ENCODE measurements around the gene GGA1. TPM values are rescaled to one million over a fixed set of nuclear protein-coding genes. Genes with fewer than 3 reads are reported as not detected.

The GGA1 gene
- total RNA-seq, 2 experiments from 2014 or later = 57.0 to 60.9 TPM

GRCh38 chr22:37635157-37635556 is 26.5 kb downstream of the GGA1 start:
- Histone ChIP-seq H3K27me3 (ENCODE audit: control insufficient read depth in 1 of 2, insufficient read depth in 2 of 2, low read length in 2 of 2) (no peaks in the 10 kb centered on the region), H3K4me3 (ENCODE audit: low read length) (no peak overlapping the region), H3K9me3 (ENCODE audit: control insufficient read depth in 1 of 2, insufficient read depth in 1 of 2, low read length in 2 of 2) (no peaks in the 10 kb centered on the region), H3K4me1 (ENCODE audit: insufficient read depth, low read length) (peaks cover 84% of the 10 kb centered on the region), H3K27ac (ENCODE audit: low read depth in 1 of 2, low read length in 2 of 2) (peak overlapping the region; percentile 65 to 86), H3K36me3 (ENCODE audit: insufficient read depth, low read length) (peaks cover 16% of the 10 kb centered on the region)
- peak overlapping the region; percentile 94 for H3K27ac Mint-ChIP-seq
- H3K36me3 Mint-ChIP-seq (ENCODE audit: low read depth) = peaks cover 15% of the 10 kb centered on the region
- POLR2A ChIA-PET = interaction anchor here (1.4 to 9.2 kb wide), 5 partner anchors 8 to 46 kb away, joined by 3 to 107 read pairs (median 29); partner anchors contain the start of genes GGA1 and LGALS1
- intact Hi-C loops (cut with DNase I, micrococcal nuclease) = no loop called here
- TF ChIP-seq, protein P1, sequence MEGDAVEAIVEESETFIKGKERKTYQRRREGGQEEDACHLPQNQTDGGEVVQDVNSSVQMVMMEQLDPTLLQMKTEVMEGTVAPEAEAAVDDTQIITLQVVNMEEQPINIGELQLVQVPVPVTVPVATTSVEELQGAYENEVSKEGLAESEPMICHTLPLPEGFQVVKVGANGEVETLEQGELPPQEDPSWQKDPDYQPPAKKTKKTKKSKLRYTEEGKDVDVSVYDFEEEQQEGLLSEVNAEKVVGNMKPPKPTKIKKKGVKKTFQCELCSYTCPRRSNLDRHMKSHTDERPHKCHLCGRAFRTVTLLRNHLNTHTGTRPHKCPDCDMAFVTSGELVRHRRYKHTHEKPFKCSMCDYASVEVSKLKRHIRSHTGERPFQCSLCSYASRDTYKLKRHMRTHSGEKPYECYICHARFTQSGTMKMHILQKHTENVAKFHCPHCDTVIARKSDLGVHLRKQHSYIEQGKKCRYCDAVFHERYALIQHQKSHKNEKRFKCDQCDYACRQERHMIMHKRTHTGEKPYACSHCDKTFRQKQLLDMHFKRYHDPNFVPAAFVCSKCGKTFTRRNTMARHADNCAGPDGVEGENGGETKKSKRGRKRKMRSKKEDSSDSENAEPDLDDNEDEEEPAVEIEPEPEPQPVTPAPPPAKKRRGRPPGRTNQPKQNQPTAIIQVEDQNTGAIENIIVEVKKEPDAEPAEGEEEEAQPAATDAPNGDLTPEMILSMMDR (IDR thresholded peaks at IDR 0.05) = no peak
- H3K4me3 Mint-ChIP-seq = no peak overlapping the region
- peaks cover 64% of the 10 kb centered on the region for H3K4me1 Mint-ChIP-seq (ENCODE audit: low read depth)
- CTCF ChIA-PET = interaction anchor here (1.0 to 8.6 kb wide), 5 partner anchors 8 to 46 kb away, joined by 3 to 49 read pairs (median 13); partner anchors contain the start of gene GGA1
- no peak for ATAC-seq (ENCODE audit: poor library complexity)
- no peak for DNase-seq
- H3K9me3 Mint-ChIP-seq = no peaks in the 10 kb centered on the region
- H3K27me3 Mint-ChIP-seq = no peaks in the 10 kb centered on the region

DNA sequence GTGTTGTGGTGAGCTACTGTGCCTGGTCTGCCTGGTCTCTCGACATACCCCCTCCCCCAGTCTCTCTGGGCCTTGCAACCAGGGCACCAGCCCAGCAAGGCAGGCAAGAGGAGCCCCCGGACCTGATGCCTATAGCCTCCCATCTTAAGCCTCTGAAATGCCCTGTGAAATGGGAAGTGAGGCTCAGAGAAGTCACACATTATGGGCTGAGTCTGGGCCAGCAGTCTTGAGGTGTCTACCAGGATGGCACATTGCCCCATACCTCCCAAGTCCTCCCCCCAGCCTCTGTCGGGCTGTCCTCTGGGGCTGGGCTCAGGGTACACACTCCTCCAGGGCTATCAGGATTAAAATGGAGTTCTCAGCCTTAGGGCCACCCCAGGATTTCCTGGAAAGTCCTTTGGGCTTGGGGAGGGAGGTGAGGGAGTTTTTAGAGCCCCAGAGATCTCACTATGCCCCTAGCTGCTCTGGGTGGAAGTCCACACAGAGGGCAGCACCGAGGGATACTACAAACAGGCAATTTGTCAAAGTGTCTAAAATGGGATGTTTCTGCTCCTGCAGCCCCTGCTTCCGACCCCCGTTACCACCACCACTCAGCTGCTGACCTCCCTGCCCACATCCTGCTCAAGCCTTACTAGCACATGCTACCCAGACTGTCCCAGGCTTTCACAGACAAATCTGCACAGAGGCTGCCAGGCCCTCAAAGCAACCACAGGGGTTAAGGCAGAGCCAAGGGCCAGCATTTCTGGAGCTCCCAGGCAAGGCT is 27.7 kb downstream of the GGA1 start:
- ATAC-seq (ENCODE audit: poor library complexity) = no peak
- H3K4me3 ChIP-seq (ENCODE audit: low read length) = no peak overlapping the region
- POLR2A ChIA-PET = interaction anchor here (0.9 to 9.5 kb wide), 9 partner anchors 9 to 70 kb away, joined by 3 to 107 read pairs (median 4); partner anchors contain the start of genes GGA1, LGALS1, NOL12 and PDXP

DNA sequence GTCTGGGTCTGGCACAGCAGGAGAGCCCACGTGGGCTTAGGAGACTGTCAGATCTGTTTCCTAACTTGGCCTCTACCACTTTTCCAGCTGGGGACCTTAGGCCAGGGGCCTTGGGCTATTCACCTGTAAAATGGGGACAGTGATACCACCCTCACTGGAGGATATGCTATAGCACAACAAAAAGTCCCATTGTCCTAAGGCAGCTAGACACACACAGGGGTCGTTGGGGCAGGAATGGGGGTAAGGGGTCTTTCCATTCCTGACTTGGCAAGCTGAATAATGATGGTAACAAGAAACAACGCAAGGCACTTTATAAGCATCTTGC is 28.3 kb downstream of the GGA1 start:
- Mint-ChIP-seq H3K27me3 (no peaks in the 10 kb centered on the region), H3K36me3 (ENCODE audit: low read depth) (peaks cover 23% of the 10 kb centered on the region), H3K4me1 (ENCODE audit: low read depth) (peaks cover 72% of the 10 kb centered on the region), H3K27ac (peak overlapping the region; percentile 94), H3K4me3 (peak overlapping the region; percentile 98), H3K9me3 (no peaks in the 10 kb centered on the region)
- H3K4me1 ChIP-seq (ENCODE audit: insufficient read depth, low read length) = peaks cover 90% of the 10 kb centered on the region
- ChIA-PET POLR2A (interaction anchor here (0.9 to 9.5 kb wide), 9 partner anchors 10 to 70 kb away, joined by 3 to 107 read pairs (median 4); partner anchors contain the start of genes GGA1, LGALS1, NOL12 and PDXP), CTCF (interaction anchor here (0.9 to 2.2 kb wide), 4 partner anchors 8 to 30 kb away, joined by 3 to 7 read pairs (median 4); partner anchors contain the start of gene PDXP)
- H3K27ac ChIP-seq (ENCODE audit: low read depth in 1 of 2, low read length in 2 of 2) = peak overlapping the region; percentile 73 to 77
- H3K9me3 ChIP-seq (ENCODE audit: control insufficient read depth in 1 of 2, insufficient read depth in 1 of 2, low read length in 2 of 2) = no peaks in the 10 kb centered on the region
- TF ChIP-seq, protein P1 (IDR thresholded peaks at IDR 0.05) = no peak
- H3K4me3 ChIP-seq (ENCODE audit: low read length) = no peak overlapping the region
- ATAC-seq (ENCODE audit: poor library complexity) = no peak
- H3K27me3 ChIP-seq (ENCODE audit: control insufficient read depth in 1 of 2, insufficient read depth in 2 of 2, low read length in 2 of 2) = no peaks in the 10 kb centered on the region
- H3K36me3 ChIP-seq (ENCODE audit: insufficient read depth, low read length) = peaks cover 12% of the 10 kb centered on the region
- no peak for DNase-seq
- intact Hi-C loops (cut with DNase I, micrococcal nuclease) = no loop called here

More for the DNA sequence above, 27.7 kb downstream of the GGA1 start:
- intact Hi-C loops (cut with DNase I, micrococcal nuclease) = no loop called here
- H3K27me3 ChIP-seq (ENCODE audit: control insufficient read depth in 1 of 2, insufficient read depth in 2 of 2, low read length in 2 of 2) = no peaks in the 10 kb centered on the region
- peaks cover 90% of the 10 kb centered on the region for H3K4me1 ChIP-seq (ENCODE audit: insufficient read depth, low read length)
- no peaks in the 10 kb centered on the region for H3K9me3 ChIP-seq (ENCODE audit: control insufficient read depth in 1 of 2, insufficient read depth in 1 of 2, low read length in 2 of 2)
- peak overlapping the region; percentile 73 to 77 for H3K27ac ChIP-seq (ENCODE audit: low read depth in 1 of 2, low read length in 2 of 2)
- no peaks in the 10 kb centered on the region for H3K27me3 Mint-ChIP-seq
- peak overlapping the region; percentile 94 for H3K27ac Mint-ChIP-seq
- peaks cover 11% of the 10 kb centered on the region for H3K36me3 ChIP-seq (ENCODE audit: insufficient read depth, low read length)
- H3K36me3 Mint-ChIP-seq (ENCODE audit: low read depth) = peaks cover 18% of the 10 kb centered on the region
- no peaks in the 10 kb centered on the region for H3K9me3 Mint-ChIP-seq
- peak overlapping the region; percentile 98 for H3K4me3 Mint-ChIP-seq
- H3K4me1 Mint-ChIP-seq (ENCODE audit: low read depth) = peaks cover 68% of the 10 kb centered on the region
- CTCF ChIA-PET = interaction anchor here (0.8 to 2.2 kb wide), 5 partner anchors 8 to 45 kb away, joined by 3 to 7 read pairs (median 3); partner anchors contain the start of gene PDXP
- TF ChIP-seq, protein P1 (IDR thresholded peaks at IDR 0.05) = no peak
- peak in 3 of 14 experiments; percentile 35 to 56 (median 49) for DNase-seq
